ENCODE data around the gene PIP5K1A.
A peak's percentile ranks its signal among the peaks of the same experiment; 100 is the strongest.
"Not testable (repeated sequence)": the region's sequence is repeated elsewhere in the genome, so short reads cannot be mapped to it uniquely, and the experiment has no call there.

PIP5K1A gene

GRCh38 chr1:151192047-151192446 is 6.3 kb upstream of the PIP5K1A start:
- no peak for DNase-seq (ENCODE audit: low read depth in 2 of 2)

- DNase-seq (ENCODE audit: low read depth in 2 of 2) = no peak
Observed at GRCh38 chr1:151193304-151193703, 5.0 kb upstream of the PIP5K1A start.

DNA sequence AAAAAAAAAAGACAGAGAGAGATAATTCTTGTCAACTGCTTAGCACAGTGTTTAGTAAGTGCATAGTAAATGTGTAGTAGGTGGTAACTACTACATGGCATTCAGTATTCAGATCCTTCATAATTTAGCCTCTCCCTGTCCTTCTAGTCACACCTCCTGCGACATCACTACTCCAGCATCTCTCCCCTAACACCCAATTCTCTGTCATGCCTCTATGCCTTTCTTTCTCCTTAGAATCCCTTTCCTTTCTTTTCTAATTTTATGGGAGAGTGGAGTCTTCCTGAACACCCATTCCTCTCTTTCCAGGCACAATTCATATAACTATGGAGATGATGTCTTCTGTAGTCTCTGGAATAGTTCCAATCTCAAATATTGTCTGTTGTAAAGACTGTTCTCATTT is 4.5 kb upstream of the PIP5K1A start:
- no peak for DNase-seq (ENCODE audit: low read depth in 2 of 2)

DNA sequence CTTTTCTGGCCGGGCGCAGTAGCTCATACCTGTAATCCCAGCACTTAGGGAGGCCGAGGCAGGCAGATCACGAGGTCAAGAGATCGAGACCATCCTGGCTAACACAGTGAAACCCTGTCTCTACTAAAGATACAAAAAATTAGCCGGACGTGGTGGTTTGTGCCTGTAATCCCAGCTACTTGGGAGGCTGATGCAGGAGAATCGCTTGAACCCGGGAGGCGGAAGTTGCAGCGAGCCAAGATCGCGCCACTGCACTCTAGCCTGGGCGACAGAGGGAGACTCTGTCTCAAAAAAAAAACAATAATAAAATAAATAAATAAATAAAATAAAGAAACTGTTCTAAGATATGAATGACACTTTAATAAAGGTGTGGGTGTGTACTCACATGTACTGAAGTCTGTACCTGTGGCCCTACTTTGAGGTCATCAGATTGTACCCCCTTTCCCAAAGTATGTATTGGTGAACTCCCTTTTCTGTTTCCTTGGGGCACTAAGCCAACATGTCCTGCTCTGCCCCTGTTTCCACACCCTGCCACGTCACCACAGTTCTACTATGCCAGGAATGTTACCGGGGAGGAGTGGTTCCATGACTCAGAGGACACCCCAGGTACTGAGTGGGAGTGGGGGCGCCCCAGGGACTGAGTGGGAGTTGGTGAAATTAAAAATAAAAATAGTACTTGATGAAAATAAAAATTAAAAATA is 3.3 kb upstream of the PIP5K1A start:
- not testable (repeated sequence) for DNase-seq (ENCODE audit: low read depth in 2 of 2)

DNA sequence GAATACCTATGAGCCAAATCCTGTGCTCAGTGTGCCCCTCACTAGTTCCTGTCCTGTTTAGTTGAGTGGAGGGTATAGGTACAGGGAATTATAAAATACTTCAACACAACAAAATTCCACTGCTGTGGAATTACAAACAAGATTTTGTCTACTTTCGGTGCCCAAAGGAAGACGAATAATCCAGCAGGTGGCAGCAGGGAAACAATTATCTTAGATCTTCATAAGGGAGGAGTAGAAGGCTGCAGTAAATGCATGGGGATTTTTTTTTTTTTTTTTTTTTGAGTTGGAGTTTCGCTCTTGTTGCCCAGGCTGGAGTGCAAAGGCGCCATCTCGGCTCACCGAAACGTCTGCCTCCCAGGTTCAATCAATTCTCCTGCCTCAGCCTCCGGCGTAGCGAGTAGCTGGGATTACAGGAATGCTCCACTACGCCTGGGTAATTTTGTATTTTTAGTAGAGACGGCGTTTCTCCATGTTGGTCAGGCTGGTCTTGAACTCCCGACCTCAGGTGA is 2.0 kb upstream of the PIP5K1A start:
- DNase-seq (ENCODE audit: low read depth in 2 of 2) = peak in 1 of 2 donors; percentile 44

GRCh38 chr1:151197863-151198253 is 494 bp upstream of the PIP5K1A start:
- no peak for DNase-seq (ENCODE audit: low read depth in 2 of 2)

DNA sequence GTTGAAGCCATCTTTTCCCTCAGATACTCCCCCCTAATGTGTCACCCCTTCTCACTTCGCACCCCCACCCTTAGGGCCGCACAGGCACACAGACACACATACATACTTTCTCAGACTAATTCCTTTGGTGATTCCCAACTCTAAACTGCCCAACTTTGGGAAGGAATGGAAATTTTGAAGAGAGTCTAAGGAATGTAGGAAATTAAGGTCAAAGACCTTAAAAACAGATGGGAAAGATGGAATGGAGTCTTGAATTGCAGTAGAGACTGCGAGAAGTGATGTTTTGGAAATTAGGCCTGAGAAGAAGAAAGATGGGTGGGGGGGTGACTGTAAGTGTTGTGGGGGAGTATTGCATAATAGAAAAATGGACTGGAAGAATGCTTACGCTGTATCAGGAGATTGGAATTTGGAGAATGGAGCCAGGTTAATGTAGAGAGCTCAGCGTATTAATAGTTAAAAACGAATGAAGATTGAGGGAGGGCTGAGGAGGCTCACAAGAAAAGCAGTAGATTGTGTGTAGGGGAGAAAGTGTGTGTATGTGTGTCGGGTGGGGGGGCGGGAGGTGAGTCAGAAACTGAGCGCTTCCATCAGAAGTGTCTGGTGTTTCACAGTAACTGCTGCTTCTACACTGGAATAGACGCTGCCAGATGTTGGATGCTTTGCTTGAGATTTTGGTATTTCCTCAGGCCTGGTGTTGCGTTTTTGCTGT is 1.7 kb downstream of the PIP5K1A start:
- DNase-seq (ENCODE audit: low read depth in 2 of 2) = no peak

GRCh38 chr1:151205381-151205965 is 7.1 kb downstream of the PIP5K1A start:
- DNase-seq (ENCODE audit: low read depth in 2 of 2) = not testable (repeated sequence)

- no peak for DNase-seq (ENCODE audit: low read depth in 2 of 2)
Observed at GRCh38 chr1:151210830-151211229, 12.5 kb downstream of the PIP5K1A start.

DNA sequence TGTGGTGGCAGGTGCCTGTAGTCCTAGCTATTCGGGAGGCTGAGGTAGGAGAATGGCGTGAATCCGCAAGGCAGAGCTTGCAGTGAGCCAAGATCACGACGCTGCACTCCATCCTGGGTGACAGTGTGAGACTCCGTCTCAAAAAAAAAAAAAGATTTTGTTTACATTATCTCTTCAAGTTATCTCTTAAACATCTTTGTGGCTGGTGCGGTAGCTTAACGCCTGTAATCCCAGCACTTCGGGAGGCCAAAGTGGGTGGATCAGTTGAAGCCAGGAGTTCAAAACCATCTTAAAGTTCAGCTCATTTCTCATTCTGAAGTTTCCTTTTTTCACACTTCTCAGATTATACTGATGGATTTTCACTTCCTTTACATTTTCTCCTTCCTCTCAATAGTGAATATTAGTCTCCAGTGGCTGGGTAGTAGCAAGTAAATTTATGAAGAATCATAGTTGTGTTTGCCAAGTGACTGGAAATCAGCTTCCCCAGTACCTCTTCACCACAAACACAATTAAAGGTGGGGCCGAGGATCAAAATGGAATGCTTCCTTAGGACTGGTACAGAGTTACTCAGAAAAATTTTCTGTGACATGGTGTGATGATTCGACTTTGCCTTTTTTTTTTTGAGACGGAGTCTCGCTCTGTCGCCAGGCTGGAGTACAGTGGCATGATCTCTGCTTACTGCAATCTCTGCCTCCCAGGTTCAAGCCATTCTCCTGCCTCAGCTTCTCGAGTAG is 13.8 kb downstream of the PIP5K1A start:
- DNase-seq (ENCODE audit: low read depth in 2 of 2) = no peak

DNA sequence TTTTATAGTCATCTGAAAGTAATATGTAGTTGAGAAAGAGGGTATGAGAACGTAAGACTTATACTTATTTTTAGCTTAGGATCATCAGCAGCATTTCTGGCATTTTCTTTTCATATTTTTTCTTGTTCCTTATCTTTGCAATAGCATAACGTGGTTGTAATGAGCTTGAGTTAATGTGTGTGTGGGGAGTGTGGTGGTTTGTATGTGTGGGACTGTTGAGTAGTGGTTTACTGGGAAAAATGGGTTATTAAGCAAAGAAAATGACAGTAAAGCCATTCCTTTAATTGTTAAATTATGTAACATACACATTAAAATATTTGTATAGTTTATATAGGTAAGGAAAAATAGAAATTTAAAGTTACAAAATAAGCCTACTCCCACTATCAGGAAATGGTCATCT is 15.2 kb downstream of the PIP5K1A start:
- no peak for DNase-seq (ENCODE audit: low read depth in 2 of 2)

GRCh38 chr1:151221616-151222015 is 23.3 kb downstream of the PIP5K1A start:
- DNase-seq (ENCODE audit: low read depth in 2 of 2) = no peak

- no peak for DNase-seq (ENCODE audit: low read depth in 2 of 2)
Observed at GRCh38 chr1:151222130-151222529, 23.8 kb downstream of the PIP5K1A start.

DNA sequence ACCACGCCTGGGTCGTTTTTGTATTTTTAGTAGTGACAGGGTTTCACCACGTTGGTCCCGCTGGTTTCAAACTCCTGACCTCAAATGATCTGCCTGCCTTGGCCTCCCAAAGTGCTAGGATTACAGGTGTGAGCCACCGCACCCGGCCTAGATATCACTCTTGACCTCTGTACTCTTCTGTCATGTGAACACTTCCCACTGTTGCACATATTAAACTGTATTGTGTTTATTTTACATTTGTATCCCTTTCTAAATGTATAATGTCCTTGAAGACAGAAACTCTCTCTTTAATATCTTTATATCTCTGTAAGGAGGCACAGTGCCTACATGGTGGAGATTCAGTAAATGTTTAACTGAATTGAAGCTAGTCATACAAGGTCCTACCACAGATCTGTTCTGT is 36.9 kb downstream of the PIP5K1A start:
- no peak for DNase-seq (ENCODE audit: low read depth in 2 of 2)

DNA sequence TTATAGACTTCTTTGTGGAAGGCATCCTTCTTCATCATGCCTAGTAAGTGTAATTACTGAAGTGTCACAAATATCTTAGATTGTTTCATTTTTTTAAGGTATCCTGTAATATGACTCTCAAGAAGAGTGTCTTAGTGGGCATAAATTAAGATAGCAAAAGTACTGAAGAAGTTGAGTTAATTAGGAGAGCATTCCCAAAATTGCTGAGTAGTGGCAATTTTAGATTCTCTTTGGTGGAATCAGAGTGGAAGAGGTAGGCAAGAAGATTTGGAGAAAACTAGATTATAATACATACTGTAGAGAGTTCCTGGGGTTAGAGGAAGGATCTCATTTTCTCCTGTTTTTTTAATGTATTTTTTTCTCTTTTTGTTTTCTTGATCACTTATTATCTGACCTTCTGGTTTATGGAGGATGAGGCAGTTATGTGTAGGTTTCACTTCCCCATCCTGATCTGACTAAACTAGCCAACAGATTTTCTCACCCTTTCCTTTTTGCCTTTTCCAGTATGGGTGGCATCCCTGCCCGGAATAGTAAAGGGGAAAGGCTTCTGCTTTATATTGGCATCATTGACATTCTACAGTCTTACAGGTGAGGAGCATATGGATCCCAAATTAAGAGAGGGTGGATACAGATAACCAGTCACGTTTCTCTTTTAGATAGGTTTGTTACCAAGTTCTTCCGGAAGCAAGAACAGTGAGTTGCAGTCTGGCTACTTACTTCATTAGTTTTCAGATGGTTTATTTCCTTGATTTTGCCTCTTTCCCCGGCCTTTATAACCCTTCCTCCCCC is 39.5 kb downstream of the PIP5K1A start:
- DNase-seq (ENCODE audit: low read depth in 2 of 2) = no peak

DNA sequence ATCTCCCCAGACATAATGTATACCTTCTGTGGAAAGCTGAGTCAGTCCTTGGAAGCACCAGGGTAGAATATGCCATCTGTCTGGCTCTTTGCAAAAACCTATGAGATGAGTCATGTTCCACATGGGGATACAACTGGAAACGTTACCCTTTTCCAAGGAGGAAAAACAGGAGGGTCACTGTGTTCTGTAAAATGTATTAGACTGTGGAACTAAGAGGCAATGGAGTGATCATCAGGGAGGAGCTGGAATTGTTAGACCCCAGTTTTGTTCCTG is 40.1 kb downstream of the PIP5K1A start:
- no peak for DNase-seq (ENCODE audit: low read depth in 2 of 2)

GRCh38 chr1:151242442-151242841 is 44.1 kb downstream of the PIP5K1A start:
- DNase-seq (ENCODE audit: low read depth in 2 of 2) = no peak

DNA sequence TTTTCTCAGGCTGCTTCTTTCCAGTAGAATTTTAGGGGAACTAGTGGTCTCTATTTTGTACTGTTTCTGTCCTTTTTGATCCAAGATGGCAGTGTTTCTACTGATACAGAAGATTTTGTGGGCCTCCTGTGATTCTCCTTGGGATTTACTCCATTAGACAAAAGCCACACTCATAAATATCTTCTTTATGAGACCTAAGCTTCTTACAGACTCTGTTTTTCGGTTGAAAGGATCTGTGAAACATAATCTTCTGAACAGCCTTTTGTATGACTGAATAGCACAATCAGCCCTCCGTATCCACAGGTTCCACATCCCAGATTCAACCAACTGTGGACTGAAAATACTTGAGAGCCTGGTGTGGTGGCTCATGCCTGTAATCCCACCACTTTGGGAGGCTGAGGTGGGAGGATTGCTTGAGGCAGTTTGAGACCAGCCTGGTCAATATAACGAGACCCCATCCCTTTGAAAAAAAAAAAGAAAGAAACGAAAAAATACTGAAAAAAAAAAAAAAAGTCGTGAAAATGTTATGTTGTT is 45.4 kb downstream of the PIP5K1A start:
- DNase-seq (ENCODE audit: low read depth in 2 of 2) = no peak

DNA sequence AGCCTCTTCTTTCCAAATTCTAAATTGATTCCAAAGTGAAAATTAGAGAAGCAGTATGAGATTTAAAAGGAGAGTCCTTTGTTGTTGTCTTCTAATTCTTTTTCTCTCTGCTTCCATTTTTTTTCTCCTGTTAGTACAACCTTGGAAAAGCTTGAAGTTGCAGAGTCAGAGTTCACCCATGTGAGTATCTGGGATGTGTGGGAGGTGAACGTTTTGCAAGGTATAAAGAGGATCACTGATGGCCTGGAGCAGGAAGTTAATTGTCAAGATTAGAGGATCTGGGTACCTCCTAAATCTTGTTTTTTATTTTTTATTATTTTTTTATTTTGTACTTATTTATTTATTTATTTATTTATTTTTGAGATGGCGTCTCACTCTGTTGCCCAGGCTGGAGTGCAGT is 48.4 kb downstream of the PIP5K1A start:
- DNase-seq (ENCODE audit: low read depth in 2 of 2) = no peak

DNA sequence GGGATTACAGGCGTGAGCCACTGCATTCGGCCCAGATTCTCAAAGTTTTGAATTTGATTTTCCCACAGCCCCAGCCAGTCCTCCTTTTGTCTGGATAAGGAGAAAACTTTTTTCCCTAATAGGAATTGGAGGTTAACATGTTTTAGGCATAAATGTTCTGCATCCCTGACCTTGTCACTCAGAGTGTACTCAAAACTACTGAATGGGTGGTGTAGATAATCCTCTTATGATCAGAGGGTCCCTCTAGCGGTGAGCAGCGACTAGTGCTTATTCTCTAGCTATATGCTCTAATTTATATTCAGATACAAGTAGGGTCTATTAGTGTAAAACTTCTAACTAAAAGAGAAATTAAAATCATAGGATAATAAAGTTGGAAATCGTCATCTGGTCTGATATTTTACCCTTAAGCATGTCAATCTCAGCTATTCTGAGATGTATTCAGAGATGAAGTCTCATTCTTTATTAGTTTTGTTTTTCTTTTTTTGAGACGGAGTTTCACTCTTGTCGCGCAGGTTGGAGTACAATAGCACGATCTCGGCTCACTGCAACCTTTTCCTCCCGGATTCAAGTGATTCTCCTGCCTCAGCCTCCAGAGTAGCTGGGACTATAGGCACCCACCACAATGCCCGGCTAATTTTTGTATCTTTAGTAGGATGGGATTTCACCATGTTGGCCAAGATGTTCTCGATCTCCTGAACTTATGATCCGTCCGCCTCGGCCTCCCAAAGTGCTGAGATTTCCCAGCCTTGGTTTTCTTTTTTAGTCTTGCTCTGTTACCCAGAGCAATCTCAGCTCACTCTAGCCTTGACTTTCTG is 53.5 kb downstream of the PIP5K1A start:
- peak; percentile 39 to 53 for DNase-seq (ENCODE audit: low read depth in 2 of 2)
